ENCODE data around the gene TOX3. TPM values are rescaled to one million over a fixed set of nuclear protein-coding genes. Genes with fewer than 3 reads are reported as not detected.

The TOX3 gene
- total RNA-seq, 2 donors from 2014 or later: 4.8 to 8.5 TPM

DNA sequence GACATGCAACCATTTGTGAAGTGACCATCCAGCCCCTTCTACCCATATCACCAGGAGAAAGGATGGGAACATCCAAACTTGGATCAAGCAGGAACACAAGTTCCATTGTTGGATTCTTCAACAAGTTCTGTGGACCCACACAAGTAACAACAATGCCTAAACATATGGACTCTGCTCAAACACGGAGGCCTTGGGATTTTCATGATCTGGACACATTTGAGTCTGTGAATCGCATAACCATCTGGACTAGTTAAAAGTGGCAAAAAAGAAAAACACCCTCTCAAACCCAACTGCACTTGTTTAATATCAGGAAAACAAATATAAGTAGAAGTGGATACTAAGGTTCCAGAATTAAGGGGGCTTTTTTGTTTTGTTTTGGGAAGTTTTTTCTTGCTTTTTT is 70.8 kb downstream of the TOX3 start:
- WGBS, 2 experiments (ENCODE audit: insufficient coverage in 1 of 2, insufficient read length in 1 of 2): 98% methylated on average over 2 of the region's 2 CpGs; no CpG with 5 or more reads in 1 of the 2 experiments

DNA sequence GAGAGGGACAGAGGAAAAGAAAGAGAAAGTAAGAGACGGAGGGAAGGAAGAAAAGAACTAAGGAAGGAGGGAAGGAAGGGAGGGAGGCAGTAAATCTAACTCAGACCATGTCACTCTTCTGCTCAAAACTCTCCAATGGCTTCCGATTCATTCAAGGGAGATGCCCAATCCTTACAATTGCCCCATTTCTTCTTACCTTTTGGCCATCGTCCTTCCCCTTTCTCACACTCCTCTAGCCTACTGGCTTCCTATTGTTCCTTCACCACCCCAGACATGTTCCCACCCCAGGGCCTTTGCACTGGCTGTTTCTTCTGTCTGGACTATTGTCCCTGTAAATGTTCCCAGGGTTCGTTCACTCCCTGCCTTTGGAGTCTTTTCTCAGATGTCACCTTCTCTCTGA is 72.3 kb downstream of the TOX3 start:
- no peak for DNase-seq
- no peaks in the 10 kb centered on the region for H3K9me3 ChIP-seq (ENCODE audit: control insufficient read depth, low read length)
- Mint-ChIP-seq H3K4me1 (peaks cover 3% of the 10 kb centered on the region), H3K4me3 (no peak overlapping the region), H3K9me3 (no peaks in the 10 kb centered on the region), H3K36me3 (ENCODE audit: low read depth) (no peaks in the 10 kb centered on the region), H3K27ac (no peak overlapping the region), H3K27me3 (ENCODE audit: insufficient read depth) (no peaks in the 10 kb centered on the region)
- TF ChIP-seq, protein P1, sequence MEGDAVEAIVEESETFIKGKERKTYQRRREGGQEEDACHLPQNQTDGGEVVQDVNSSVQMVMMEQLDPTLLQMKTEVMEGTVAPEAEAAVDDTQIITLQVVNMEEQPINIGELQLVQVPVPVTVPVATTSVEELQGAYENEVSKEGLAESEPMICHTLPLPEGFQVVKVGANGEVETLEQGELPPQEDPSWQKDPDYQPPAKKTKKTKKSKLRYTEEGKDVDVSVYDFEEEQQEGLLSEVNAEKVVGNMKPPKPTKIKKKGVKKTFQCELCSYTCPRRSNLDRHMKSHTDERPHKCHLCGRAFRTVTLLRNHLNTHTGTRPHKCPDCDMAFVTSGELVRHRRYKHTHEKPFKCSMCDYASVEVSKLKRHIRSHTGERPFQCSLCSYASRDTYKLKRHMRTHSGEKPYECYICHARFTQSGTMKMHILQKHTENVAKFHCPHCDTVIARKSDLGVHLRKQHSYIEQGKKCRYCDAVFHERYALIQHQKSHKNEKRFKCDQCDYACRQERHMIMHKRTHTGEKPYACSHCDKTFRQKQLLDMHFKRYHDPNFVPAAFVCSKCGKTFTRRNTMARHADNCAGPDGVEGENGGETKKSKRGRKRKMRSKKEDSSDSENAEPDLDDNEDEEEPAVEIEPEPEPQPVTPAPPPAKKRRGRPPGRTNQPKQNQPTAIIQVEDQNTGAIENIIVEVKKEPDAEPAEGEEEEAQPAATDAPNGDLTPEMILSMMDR (conservative IDR thresholded peaks at IDR 0.05): no peak
- no peaks in the 10 kb centered on the region for H3K36me3 ChIP-seq (ENCODE audit: control insufficient read depth, insufficient read depth, low read length)
- no peaks in the 10 kb centered on the region for H3K27me3 ChIP-seq (ENCODE audit: control insufficient read depth, insufficient read depth, low read length, poor library complexity, severe bottlenecking)
- H3K9ac ChIP-seq (ENCODE audit: extremely low read depth, low read length, poor library complexity, severe bottlenecking): no peak overlapping the region
- WGBS, 2 experiments (ENCODE audit: insufficient coverage in 1 of 2, insufficient read length in 1 of 2): 81 to 91% methylated on average over 3 to 4 of the region's 4 CpGs
- H3K4me1 ChIP-seq (ENCODE audit: control insufficient read depth, insufficient read depth, low read length): no peaks in the 10 kb centered on the region
- no peak overlapping the region for H3K4me3 ChIP-seq (ENCODE audit: low read length)
- H3K27ac ChIP-seq (ENCODE audit: low read depth, low read length): no peak overlapping the region

More for the DNA sequence above, 70.8 kb downstream of the TOX3 start:
- TF ChIP-seq, protein P1 (conservative IDR thresholded peaks at IDR 0.05): no peak
- DNase-seq: no peak
- no peaks in the 10 kb centered on the region for H3K4me1 ChIP-seq (ENCODE audit: control insufficient read depth, insufficient read depth, low read length)
- no peaks in the 10 kb centered on the region for H3K9me3 ChIP-seq (ENCODE audit: control insufficient read depth, low read length)
- Mint-ChIP-seq H3K4me3 (no peak overlapping the region), H3K27me3 (ENCODE audit: insufficient read depth) (no peaks in the 10 kb centered on the region), H3K36me3 (ENCODE audit: low read depth) (no peaks in the 10 kb centered on the region), H3K27ac (no peak overlapping the region), H3K9me3 (no peaks in the 10 kb centered on the region), H3K4me1 (no peaks in the 10 kb centered on the region)
- no peak overlapping the region for H3K9ac ChIP-seq (ENCODE audit: extremely low read depth, low read length, poor library complexity, severe bottlenecking)
- H3K27ac ChIP-seq (ENCODE audit: low read depth, low read length): no peak overlapping the region
- H3K4me3 ChIP-seq (ENCODE audit: low read length): no peak overlapping the region
- no peaks in the 10 kb centered on the region for H3K27me3 ChIP-seq (ENCODE audit: control insufficient read depth, insufficient read depth, low read length, poor library complexity, severe bottlenecking)
- no peaks in the 10 kb centered on the region for H3K36me3 ChIP-seq (ENCODE audit: control insufficient read depth, insufficient read depth, low read length)

DNA sequence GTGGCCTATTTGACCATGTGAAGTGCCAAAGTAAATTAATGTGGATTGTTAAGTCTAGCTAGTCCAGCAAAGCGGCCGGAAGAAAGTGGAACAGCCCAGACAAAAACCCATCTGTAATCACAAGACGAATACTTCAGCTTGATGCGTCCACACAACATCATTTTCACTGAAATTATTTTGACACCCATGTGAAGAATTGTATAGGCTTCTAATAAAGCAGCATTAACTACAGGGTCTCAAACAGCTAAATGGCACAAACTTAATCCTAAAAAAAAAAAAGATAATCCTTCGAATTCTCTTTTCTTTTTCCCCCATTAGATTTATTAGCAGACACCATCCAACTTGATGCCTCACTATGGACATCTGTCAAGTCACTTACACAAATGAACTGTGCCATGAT is 73.8 kb downstream of the TOX3 start:
- no peak overlapping the region for H3K9ac ChIP-seq (ENCODE audit: extremely low read depth, low read length, poor library complexity, severe bottlenecking)
- H3K9me3 ChIP-seq (ENCODE audit: control insufficient read depth, low read length): no peaks in the 10 kb centered on the region
- TF ChIP-seq, protein P1 (conservative IDR thresholded peaks at IDR 0.05): no peak
- no peak for DNase-seq
- Mint-ChIP-seq H3K27me3 (ENCODE audit: insufficient read depth) (no peaks in the 10 kb centered on the region), H3K4me3 (no peak overlapping the region), H3K4me1 (peaks cover 12% of the 10 kb centered on the region), H3K36me3 (ENCODE audit: low read depth) (no peaks in the 10 kb centered on the region), H3K27ac (no peak overlapping the region), H3K9me3 (no peaks in the 10 kb centered on the region)
- no peaks in the 10 kb centered on the region for H3K27me3 ChIP-seq (ENCODE audit: control insufficient read depth, insufficient read depth, low read length, poor library complexity, severe bottlenecking)
- H3K36me3 ChIP-seq (ENCODE audit: control insufficient read depth, insufficient read depth, low read length): no peaks in the 10 kb centered on the region
- 90% methylated on average over 2 to 5 of the region's 5 CpGs for WGBS, 2 experiments (ENCODE audit: insufficient coverage in 1 of 2, insufficient read length in 1 of 2)
- H3K4me1 ChIP-seq (ENCODE audit: control insufficient read depth, insufficient read depth, low read length): no peaks in the 10 kb centered on the region
- no peak overlapping the region for H3K27ac ChIP-seq (ENCODE audit: low read depth, low read length)
- H3K4me3 ChIP-seq (ENCODE audit: low read length): no peak overlapping the region

Measured in endodermal cell (in vitro differentiated cells).